HEK293 (cell line): ENCODE results near the gene ENDOU.
A peak's percentile ranks its signal among the peaks of the same experiment; 100 is the strongest.

ENCODE experiments used
- CTCF ChIA-PET: fragments of 350-600 bp; formaldehyde crosslinking; extraction: SDS; loops from one replicate; lab custom pipeline; 2021; ENCODE audit warnings: antibody characterized with exemption; lab: Yijun Ruan, JAX
- POLR2A ChIA-PET: fragments of 300-600 bp; formaldehyde crosslinking; extraction: SDS; loops from one replicate; lab custom pipeline; 2020; ENCODE audit warnings: antibody characterized with exemption, inconsistent platforms; lab: Yijun Ruan, JAX
- H3K27ac ChIP-seq: fragments of 200-500 bp; sonication (Bioruptor generic); 2 replicates; pipeline ENCODE4 v1.5.1; 2014; ENCODE audit warnings: low read depth, low read length, control low read depth, inconsistent platforms; ENCODE audit errors: extremely low read depth
- H3K36me3 ChIP-seq, 2 experiments: fragments of 200-500 bp in 1 of 2; sonication (Bioruptor generic) in 1 of 2; 1 replicate in 1 of 2; 2 replicates in 1 of 2; pipeline ENCODE4 v1.5.1; 2014 to 2017; ENCODE audit warnings: inconsistent platforms in 2 of 2, low read length in 2 of 2; ENCODE audit not compliant: control insufficient read depth in 2 of 2, insufficient read depth in 1 of 2
- H3K4me1 ChIP-seq: fragments of 200-500 bp; sonication (Bioruptor generic); 2 replicates; pipeline ENCODE4 v1.5.1; 2014; ENCODE audit warnings: mild to moderate bottlenecking, low read length, inconsistent platforms; ENCODE audit not compliant: control insufficient read depth, insufficient read depth
- H3K4me3 ChIP-seq: 2 replicates; pipeline ENCODE4 v1.5.1; 2011; ENCODE audit warnings: low read depth, mild to moderate bottlenecking, control low read depth, low read length, moderate library complexity
- H3K9me3 ChIP-seq: fragments of 200-500 bp; sonication (Bioruptor generic); 2 replicates; pipeline ENCODE4 v1.5.1; 2014; ENCODE audit warnings: low read depth, low read length, inconsistent platforms; ENCODE audit not compliant: control insufficient read depth, insufficient read depth
- AEBP2 ChIP-seq: fragments of 450-650 bp; formaldehyde crosslinking; IDR thresholded peaks from 2 replicates; pipeline ENCODE4 v1.5.1; 2016; ENCODE audit warnings: missing biosample characterization, missing genetic modification characterization, borderline replicate concordance
- KLF1 ChIP-seq: fragments of 450-650 bp; formaldehyde crosslinking; IDR thresholded peaks from 2 replicates; pipeline ENCODE4 v1.5.1; 2016; ENCODE audit warnings: missing biosample characterization, missing genetic modification characterization
- KLF9 ChIP-seq: fragments of 450-650 bp; formaldehyde crosslinking; IDR thresholded peaks from 2 replicates; pipeline ENCODE4 v1.5.1; 2016; ENCODE audit warnings: missing biosample characterization, missing genetic modification characterization, low read depth
- SALL2 ChIP-seq: fragments of 450-650 bp; formaldehyde crosslinking; IDR thresholded peaks from 2 replicates; pipeline ENCODE4 v1.5.0; 2017; ENCODE audit warnings: missing biosample characterization, mild to moderate bottlenecking, missing genetic modification characterization, borderline replicate concordance
- TCF7L2 ChIP-seq: IDR thresholded peaks from 2 replicates; pipeline ENCODE4 v1.6.1; 2011; ENCODE audit warnings: low read depth, mild to moderate bottlenecking, inconsistent platforms, low read length, moderate library complexity, borderline replicate concordance
- ZBTB17 ChIP-seq: fragments of 450-650 bp; formaldehyde crosslinking; IDR thresholded peaks from 2 replicates; pipeline ENCODE4 v1.5.1; 2016; ENCODE audit warnings: missing biosample characterization, missing genetic modification characterization
- ZBTB21 ChIP-seq: fragments of 450-650 bp; formaldehyde crosslinking; IDR thresholded peaks from 2 replicates; pipeline ENCODE4 v1.5.1; 2017; ENCODE audit warnings: missing biosample characterization, missing genetic modification characterization
- ZBTB48 ChIP-seq: fragments of 450-650 bp; formaldehyde crosslinking; IDR thresholded peaks from 2 replicates; pipeline ENCODE4 v1.5.1; 2016; ENCODE audit warnings: missing biosample characterization, missing genetic modification characterization
- ZBTB7A ChIP-seq: fragments of 450-650 bp; formaldehyde crosslinking; IDR thresholded peaks from 2 replicates; pipeline ENCODE4 v1.5.1; 2016; ENCODE audit warnings: low read depth, missing biosample characterization, missing genetic modification characterization
- ZBTB8A ChIP-seq: fragments of 450-650 bp; formaldehyde crosslinking; IDR thresholded peaks from 2 replicates; pipeline ENCODE4 v1.5.1; 2016; ENCODE audit warnings: missing biosample characterization, missing genetic modification characterization
- ZFHX2 ChIP-seq: fragments of 450-650 bp; formaldehyde crosslinking; conservative IDR thresholded peaks from 2 replicates; pipeline ENCODE4 v1.5.1; 2016; ENCODE audit warnings: missing biosample characterization, missing genetic modification characterization
- ZFP3 ChIP-seq: fragments of 450-650 bp; formaldehyde crosslinking; IDR thresholded peaks from 2 replicates; pipeline ENCODE4 v1.5.1; 2016; ENCODE audit warnings: low read depth, missing biosample characterization, missing genetic modification characterization
- ZNF138 ChIP-seq: fragments of 450-650 bp; formaldehyde crosslinking; IDR thresholded peaks from 2 replicates; pipeline ENCODE4 v1.5.1; 2016; ENCODE audit warnings: missing biosample characterization, missing genetic modification characterization, borderline replicate concordance
- ZNF140 ChIP-seq: fragments of 450-650 bp; formaldehyde crosslinking; IDR thresholded peaks from 2 replicates; pipeline ENCODE4 v1.5.1; 2016; ENCODE audit warnings: missing biosample characterization, missing genetic modification characterization
- ZNF202 ChIP-seq: fragments of 450-650 bp; formaldehyde crosslinking; IDR thresholded peaks from 2 replicates; pipeline ENCODE4 v1.5.1; 2016; ENCODE audit warnings: missing biosample characterization, missing genetic modification characterization, borderline replicate concordance
- ZNF292 ChIP-seq: fragments of 450-650 bp; formaldehyde crosslinking; IDR thresholded peaks from 2 replicates; pipeline ENCODE4 v1.5.1; 2016; ENCODE audit warnings: low read depth, missing biosample characterization, missing genetic modification characterization, borderline replicate concordance
- ZNF354C ChIP-seq: fragments of 450-650 bp; formaldehyde crosslinking; IDR thresholded peaks from 2 replicates; pipeline ENCODE4 v1.5.1; 2016; ENCODE audit warnings: missing biosample characterization, missing genetic modification characterization, low read depth, borderline replicate concordance
- ZNF391 ChIP-seq: fragments of 450-650 bp; formaldehyde crosslinking; IDR thresholded peaks from 2 replicates; pipeline ENCODE4 v1.5.1; 2016; ENCODE audit warnings: low read depth, missing biosample characterization, missing genetic modification characterization, borderline replicate concordance
- ZNF398 ChIP-seq: fragments of 450-650 bp; formaldehyde crosslinking; IDR thresholded peaks from 2 replicates; pipeline ENCODE4 v1.5.1; 2017; ENCODE audit warnings: missing biosample characterization, missing genetic modification characterization
- ZNF580 ChIP-seq: fragments of 450-650 bp; formaldehyde crosslinking; IDR thresholded peaks from 2 replicates; pipeline ENCODE4 v1.5.1; 2016; ENCODE audit warnings: missing biosample characterization, missing genetic modification characterization
- ZNF585B ChIP-seq: fragments of 450-650 bp; formaldehyde crosslinking; IDR thresholded peaks from 2 replicates; pipeline ENCODE4 v1.5.1; 2016; ENCODE audit warnings: missing biosample characterization, missing genetic modification characterization
- ZNF600 ChIP-seq: fragments of 450-650 bp; formaldehyde crosslinking; IDR thresholded peaks from 2 replicates; pipeline ENCODE4 v1.5.1; 2016; ENCODE audit warnings: missing biosample characterization, missing genetic modification characterization
- ZNF624 ChIP-seq: fragments of 450-650 bp; formaldehyde crosslinking; IDR thresholded peaks from 2 replicates; pipeline ENCODE4 v1.5.1; 2017; ENCODE audit warnings: missing biosample characterization, missing genetic modification characterization
- ZNF654 ChIP-seq: fragments of 450-650 bp; formaldehyde crosslinking; IDR thresholded peaks from 2 replicates; pipeline ENCODE4 v1.5.1; 2016; ENCODE audit warnings: low read depth, missing biosample characterization, missing genetic modification characterization
- ZNF660 ChIP-seq: fragments of 450-650 bp; IDR thresholded peaks from 2 replicates; pipeline ENCODE4 v1.5.1; 2018; ENCODE audit warnings: missing biosample characterization, mild to moderate bottlenecking, missing genetic modification characterization
- ZNF785 ChIP-seq: fragments of 450-650 bp; formaldehyde crosslinking; IDR thresholded peaks from 2 replicates; pipeline ENCODE4 v1.5.1; 2016; ENCODE audit warnings: missing biosample characterization, missing genetic modification characterization
- ZSCAN16 ChIP-seq: fragments of 450-650 bp; formaldehyde crosslinking; IDR thresholded peaks from 2 replicates; pipeline ENCODE4 v1.5.1; 2016; ENCODE audit warnings: missing biosample characterization, missing genetic modification characterization
- ZSCAN23 ChIP-seq: fragments of 450-650 bp; formaldehyde crosslinking; IDR thresholded peaks from 2 replicates; pipeline ENCODE4 v1.5.1; 2016; ENCODE audit warnings: missing biosample characterization, missing genetic modification characterization
- TF ChIP-seq, protein P1 (sequence below): fragments of 450-650 bp; formaldehyde crosslinking; IDR thresholded peaks from 2 replicates; pipeline ENCODE4 v1.5.1; 2016; ENCODE audit warnings: missing biosample characterization, missing genetic modification characterization
- TF ChIP-seq, protein P2 (sequence below): IDR thresholded peaks from 2 replicates; pipeline ENCODE4 v1.6.1; 2011; ENCODE audit warnings: mild to moderate bottlenecking, low read depth, low read length, borderline replicate concordance
- TF ChIP-seq, protein P3 (sequence below): fragments of 450-650 bp; formaldehyde crosslinking; IDR thresholded peaks from 2 replicates; pipeline ENCODE4 v1.5.1; 2016; ENCODE audit warnings: missing biosample characterization, missing genetic modification characterization

The ENDOU gene

DNA sequence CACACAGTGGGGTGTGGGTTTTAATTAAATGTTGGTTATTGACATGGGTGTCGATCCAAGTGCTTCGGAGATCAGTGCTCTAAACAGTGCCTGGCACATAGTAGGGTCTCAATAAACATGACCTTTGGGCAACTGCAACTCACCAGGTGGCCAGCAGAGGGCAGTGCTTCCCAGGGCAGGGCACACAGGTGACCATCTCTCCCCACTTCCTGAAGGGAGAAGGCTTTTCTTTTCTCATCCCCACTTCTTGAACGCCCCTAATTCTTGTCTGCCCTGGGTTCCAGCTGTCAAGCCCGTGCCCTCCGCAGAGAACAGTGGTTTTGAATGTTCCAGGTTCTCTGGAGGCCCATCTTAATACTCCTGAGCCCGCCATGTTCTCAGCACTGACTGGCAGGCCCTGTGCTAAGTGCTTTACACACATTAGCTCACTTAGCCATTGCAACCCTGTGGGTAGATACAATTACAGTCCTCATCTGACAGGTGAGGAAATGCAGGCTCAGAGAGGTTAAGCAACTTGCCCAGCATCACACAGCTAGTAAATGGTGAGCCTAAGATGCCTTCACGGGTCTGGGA is 17.0 kb upstream of the ENDOU start (continued):
- TF ChIP-seq, protein P1, sequence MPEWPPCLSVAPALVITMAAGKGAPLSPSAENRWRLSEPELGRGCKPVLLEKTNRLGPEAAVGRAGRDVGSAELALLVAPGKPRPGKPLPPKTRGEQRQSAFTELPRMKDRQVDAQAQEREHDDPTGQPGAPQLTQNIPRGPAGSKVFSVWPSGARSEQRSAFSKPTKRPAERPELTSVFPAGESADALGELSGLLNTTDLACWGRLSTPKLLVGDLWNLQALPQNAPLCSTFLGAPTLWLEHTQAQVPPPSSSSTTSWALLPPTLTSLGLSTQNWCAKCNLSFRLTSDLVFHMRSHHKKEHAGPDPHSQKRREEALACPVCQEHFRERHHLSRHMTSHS (tag by site-specific recombination) = no peak
- TF ChIP-seq, all 188 proteins: peak for 22

DNA sequence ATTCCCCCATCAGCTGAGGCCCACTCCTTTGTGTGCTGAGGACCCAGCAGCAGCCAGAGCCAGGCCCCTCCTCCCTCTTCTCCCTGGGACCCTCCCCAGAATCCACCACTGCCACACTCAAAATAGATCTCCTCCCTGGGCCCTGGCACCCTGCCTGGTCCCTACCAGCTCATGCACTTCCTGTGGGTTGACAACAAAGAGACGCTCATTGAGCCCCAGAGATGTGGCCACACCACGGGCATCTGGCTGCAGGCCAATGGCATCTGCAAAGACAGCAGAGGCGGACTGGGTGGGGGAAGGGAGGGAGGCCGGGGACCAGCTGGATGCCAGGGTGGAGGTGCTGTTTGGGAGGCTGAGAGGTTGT is 16.0 kb upstream of the ENDOU start:
- no peak overlapping the region for H3K4me3 ChIP-seq
- H3K4me1 ChIP-seq = no peaks in the 10 kb centered on the region
- CTCF ChIA-PET = interaction anchor here (0.6 to 13.5 kb wide), 32 partner anchors 16 to 877 kb away, joined by 3 to 784 read pairs (median 5); partner anchors contain the start of genes ENDOU, RAPGEF3 and SLC48A1
- no peaks in the 10 kb centered on the region for H3K36me3 ChIP-seq
- no peak overlapping the region for H3K27ac ChIP-seq
- POLR2A ChIA-PET = interaction anchor here (1.0 to 4.0 kb wide), 4 partner anchors 22 to 35 kb away, joined by 3 to 34 read pairs (median 4); partner anchors contain the start of gene RPAP3
- H3K9me3 ChIP-seq = no peaks in the 10 kb centered on the region
- TF ChIP-seq ZSCAN16 (tag by site-specific recombination) = no peak
- no peak for TF ChIP-seq ZNF140
- no peak for TF ChIP-seq ZNF202 (tag by site-specific recombination)
- TF ChIP-seq ZNF580 (tag by site-specific recombination) = no peak
- peak; percentile 60 for TF ChIP-seq KLF1 (tag by site-specific recombination)
- no peak for TF ChIP-seq ZNF624
- no peak for TF ChIP-seq ZBTB17 (tag by site-specific recombination)
- no peak for TF ChIP-seq ZNF391 (tag by site-specific recombination)
- TF ChIP-seq ZNF585B (tag by site-specific recombination) = no peak
- TF ChIP-seq ZFHX2 (tag by site-specific recombination) = peak; percentile 67
- TF ChIP-seq, protein P2, sequence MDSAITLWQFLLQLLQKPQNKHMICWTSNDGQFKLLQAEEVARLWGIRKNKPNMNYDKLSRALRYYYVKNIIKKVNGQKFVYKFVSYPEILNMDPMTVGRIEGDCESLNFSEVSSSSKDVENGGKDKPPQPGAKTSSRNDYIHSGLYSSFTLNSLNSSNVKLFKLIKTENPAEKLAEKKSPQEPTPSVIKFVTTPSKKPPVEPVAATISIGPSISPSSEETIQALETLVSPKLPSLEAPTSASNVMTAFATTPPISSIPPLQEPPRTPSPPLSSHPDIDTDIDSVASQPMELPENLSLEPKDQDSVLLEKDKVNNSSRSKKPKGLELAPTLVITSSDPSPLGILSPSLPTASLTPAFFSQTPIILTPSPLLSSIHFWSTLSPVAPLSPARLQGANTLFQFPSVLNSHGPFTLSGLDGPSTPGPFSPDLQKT = no peak
- TF ChIP-seq ZBTB7A (tag by site-specific recombination) = no peak
- peak; percentile 42; the same call in 1 of the 2 replicates for TF ChIP-seq ZNF600 (tag by site-specific recombination)
- TF ChIP-seq ZBTB21 (tag by site-specific recombination) = no peak
- TF ChIP-seq ZBTB8A (tag by site-specific recombination) = no peak
- TF ChIP-seq KLF9 (tag by site-specific recombination) = no peak
- TF ChIP-seq ZFP3 (tag by site-specific recombination) = no peak
- peak; percentile 57 for TF ChIP-seq ZBTB48 (tag by site-specific recombination)
- peak; percentile 59 for TF ChIP-seq ZNF398 (tag by site-specific recombination)
- TF ChIP-seq ZNF785 (tag by site-specific recombination) = no peak
- TF ChIP-seq, protein P3, sequence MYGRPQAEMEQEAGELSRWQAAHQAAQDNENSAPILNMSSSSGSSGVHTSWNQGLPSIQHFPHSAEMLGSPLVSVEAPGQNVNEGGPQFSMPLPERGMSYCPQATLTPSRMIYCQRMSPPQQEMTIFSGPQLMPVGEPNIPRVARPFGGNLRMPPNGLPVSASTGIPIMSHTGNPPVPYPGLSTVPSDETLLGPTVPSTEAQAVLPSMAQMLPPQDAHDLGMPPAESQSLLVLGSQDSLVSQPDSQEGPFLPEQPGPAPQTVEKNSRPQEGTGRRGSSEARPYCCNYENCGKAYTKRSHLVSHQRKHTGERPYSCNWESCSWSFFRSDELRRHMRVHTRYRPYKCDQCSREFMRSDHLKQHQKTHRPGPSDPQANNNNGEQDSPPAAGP (tag by site-specific recombination) = no peak
- 0 out of 2 replicates have a peak, but pooled peaks have one; percentile 26 for TF ChIP-seq ZNF660 (tag by site-specific recombination)
- no peak for TF ChIP-seq ZNF138
- no peak for TF ChIP-seq ZNF292 (tag by site-specific recombination)
- TF ChIP-seq AEBP2 (tag by site-specific recombination) = no peak
- no peak for TF ChIP-seq ZNF354C
- TF ChIP-seq ZNF654 (tag by site-specific recombination) = no peak
- no peak for TF ChIP-seq SALL2 (tag by site-specific recombination)
- TF ChIP-seq ZSCAN23 (tag by site-specific recombination) = no peak
- TF ChIP-seq TCF7L2 = no peak
